ENCODE results near the gene CNTNAP2.

CNTNAP2 gene

DNA sequence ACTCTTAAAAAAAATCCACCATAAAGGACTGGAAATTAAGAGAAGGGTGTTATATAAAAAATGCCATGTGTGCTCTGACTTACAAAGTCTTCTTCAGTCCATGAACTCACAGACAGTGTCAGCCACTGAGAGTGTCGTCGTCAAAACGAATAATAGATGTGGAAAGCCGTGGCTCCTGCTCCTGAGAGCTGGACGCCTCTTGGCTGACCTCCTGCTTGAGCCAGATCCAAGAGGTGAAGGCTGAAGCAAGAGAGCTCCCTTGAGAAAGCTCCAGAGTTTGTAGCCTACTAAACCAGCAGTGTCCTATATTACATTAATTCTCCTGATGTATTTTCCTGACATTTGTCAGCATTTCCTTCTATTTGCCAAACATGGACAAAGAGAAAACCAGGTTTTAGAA is 2239.7 kb downstream of the CNTNAP2 start:
- DNase-seq = no peak

DNA sequence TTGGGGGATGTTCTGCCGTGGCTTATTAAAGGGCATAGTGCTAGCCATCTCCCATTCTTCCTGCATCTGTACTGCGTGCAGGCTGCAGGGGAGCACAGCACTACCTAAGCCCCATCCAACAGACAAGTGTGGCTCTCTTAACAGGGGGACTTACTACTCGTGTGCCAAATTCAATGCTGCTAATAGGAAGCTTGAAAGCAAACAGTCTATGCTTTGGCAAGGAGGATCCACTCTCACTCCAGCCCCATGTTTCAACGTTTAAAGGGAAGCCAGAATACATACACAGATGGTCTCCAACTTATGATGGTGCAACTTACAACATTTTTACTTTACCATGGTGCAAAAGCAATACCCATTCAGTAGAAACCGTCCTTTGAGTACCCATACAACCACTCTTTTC is 2245.9 kb downstream of the CNTNAP2 start:
- DNase-seq = no peak
- TF ChIP-seq GATA1 (IDR thresholded peaks at IDR 0.05; ENCODE audit: low read depth, low read length) = no peak
- no peak for TF ChIP-seq POLR2A (IDR thresholded peaks at IDR 0.05; ENCODE audit: low read length)

More for the DNA sequence above, 2239.7 kb downstream of the CNTNAP2 start:
- TF ChIP-seq GATA1 (IDR thresholded peaks at IDR 0.05; ENCODE audit: low read depth, low read length) = no peak

DNA sequence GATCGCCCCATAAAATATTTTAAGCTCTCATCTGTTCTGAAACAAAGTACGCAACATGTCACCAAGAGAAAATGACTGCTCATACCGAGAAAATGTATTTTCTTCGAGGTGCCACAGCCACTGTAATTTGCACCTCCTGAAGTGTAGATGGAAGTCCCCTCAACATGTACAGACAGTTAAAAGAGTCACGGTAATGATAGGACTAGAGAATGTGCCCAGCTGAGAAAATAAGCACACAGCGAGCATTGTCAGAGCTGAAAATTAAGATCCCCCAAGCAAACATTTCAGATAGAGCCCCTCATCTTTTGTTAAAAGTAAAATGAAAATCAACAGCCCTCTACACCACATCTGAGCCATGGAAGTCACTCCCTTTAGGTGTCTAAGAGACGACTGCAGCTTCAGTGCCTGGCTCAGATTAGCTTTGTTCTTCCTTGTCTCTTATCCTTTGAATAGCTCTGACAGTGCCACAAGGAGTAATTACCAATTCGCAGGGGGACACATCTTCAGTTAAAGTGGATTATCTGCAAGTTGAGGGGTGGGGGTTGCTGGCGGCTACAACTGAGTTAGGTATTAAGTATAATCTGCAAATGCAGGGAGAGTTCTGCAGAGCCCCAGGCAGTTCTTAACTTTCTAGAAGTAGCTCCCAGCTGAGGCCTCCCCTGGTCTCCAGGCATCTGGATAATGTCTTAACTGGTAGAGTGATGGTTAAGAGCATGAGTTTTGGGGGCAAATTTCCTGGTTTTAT is 2251.3 kb downstream of the CNTNAP2 start:
- no peak for DNase-seq
- TF ChIP-seq GATA1 (IDR thresholded peaks at IDR 0.05; ENCODE audit: low read depth, low read length) = no peak

DNA sequence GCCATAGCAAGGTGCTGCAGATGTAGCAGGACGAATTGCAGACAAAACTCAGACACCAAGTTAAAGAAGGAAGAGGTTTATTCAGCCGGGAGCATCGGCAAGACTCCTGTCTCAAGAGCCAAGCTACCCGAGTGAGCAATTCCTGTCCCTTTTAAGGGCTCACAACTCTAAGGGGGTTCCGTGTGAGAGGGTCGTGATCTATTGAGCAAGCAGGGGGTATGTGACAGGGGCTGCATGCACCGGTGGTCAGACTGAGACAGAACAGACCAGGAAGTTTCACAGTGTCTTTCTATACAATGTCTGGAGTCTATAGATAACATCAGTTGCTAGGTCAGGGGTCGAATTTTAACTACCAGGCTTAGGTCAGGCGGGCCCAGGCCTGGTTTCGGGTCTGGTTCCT is 2252.0 kb downstream of the CNTNAP2 start:
- TF ChIP-seq GATA1 (IDR thresholded peaks at IDR 0.05; ENCODE audit: low read depth, low read length) = no peak
- TF ChIP-seq POLR2A (IDR thresholded peaks at IDR 0.05; ENCODE audit: low read length) = no peak
- no peak for DNase-seq

- DNase-seq = no peak
- TF ChIP-seq POLR2A (IDR thresholded peaks at IDR 0.05; ENCODE audit: low read length) = no peak
- TF ChIP-seq GATA1 (IDR thresholded peaks at IDR 0.05; ENCODE audit: low read depth, low read length) = no peak
Observed at GRCh38 chr7:148371280-148371937, 2254.8 kb downstream of the CNTNAP2 start.

GRCh38 chr7:148374396-148375259 is 2258.0 kb downstream of the CNTNAP2 start:
- no peak for DNase-seq

GRCh38 chr7:148379677-148380076 is 2263.1 kb downstream of the CNTNAP2 start:
- no peak for DNase-seq
- no peak for TF ChIP-seq GATA1 (IDR thresholded peaks at IDR 0.05; ENCODE audit: low read depth, low read length)
- TF ChIP-seq POLR2A (IDR thresholded peaks at IDR 0.05; ENCODE audit: low read length) = no peak

More at GRCh38 chr7:148374396-148375259, 2258.0 kb downstream of the CNTNAP2 start:
- TF ChIP-seq POLR2A (IDR thresholded peaks at IDR 0.05; ENCODE audit: low read length) (no peak), GATA1 (IDR thresholded peaks at IDR 0.05; ENCODE audit: low read depth, low read length) (no peak)

- TF ChIP-seq GATA1 (IDR thresholded peaks at IDR 0.05; ENCODE audit: low read depth, low read length) (no peak), POLR2A (IDR thresholded peaks at IDR 0.05; ENCODE audit: low read length) (no peak)
Observed at GRCh38 chr7:148380596-148381419, 2264.2 kb downstream of the CNTNAP2 start.

GRCh38 chr7:148382596-148382995 is 2266.0 kb downstream of the CNTNAP2 start:
- DNase-seq = no peak
- no peak for TF ChIP-seq GATA1 (IDR thresholded peaks at IDR 0.05; ENCODE audit: low read depth, low read length)
- TF ChIP-seq POLR2A (IDR thresholded peaks at IDR 0.05; ENCODE audit: low read length) = no peak

More at GRCh38 chr7:148380596-148381419, 2264.2 kb downstream of the CNTNAP2 start:
- DNase-seq = no peak

DNA sequence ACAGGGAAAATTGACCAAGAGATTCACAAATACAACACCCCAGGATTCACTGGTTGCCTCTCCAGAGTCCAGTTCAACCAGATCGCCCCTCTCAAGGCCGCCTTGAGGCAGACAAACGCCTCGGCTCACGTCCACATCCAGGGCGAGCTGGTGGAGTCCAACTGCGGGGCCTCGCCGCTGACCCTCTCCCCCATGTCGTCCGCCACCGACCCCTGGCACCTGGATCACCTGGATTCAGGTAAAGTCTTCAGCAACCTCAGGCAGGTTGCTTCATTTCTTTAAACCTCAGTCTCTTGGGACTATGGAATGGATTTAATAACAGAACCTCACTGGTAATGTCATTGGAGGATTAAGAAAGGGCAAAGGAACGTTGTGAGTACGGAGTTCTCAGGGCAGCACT is 2267.1 kb downstream of the CNTNAP2 start:
- TF ChIP-seq POLR2A (IDR thresholded peaks at IDR 0.05; ENCODE audit: low read length) (no peak), GATA1 (IDR thresholded peaks at IDR 0.05; ENCODE audit: low read depth, low read length) (no peak)
- no peak for DNase-seq

GRCh38 chr7:148385009-148385682 is 2268.5 kb downstream of the CNTNAP2 start:
- DNase-seq = no peak
- no peak for TF ChIP-seq GATA1 (IDR thresholded peaks at IDR 0.05; ENCODE audit: low read depth, low read length)
- TF ChIP-seq POLR2A (IDR thresholded peaks at IDR 0.05; ENCODE audit: low read length) = no peak

DNA sequence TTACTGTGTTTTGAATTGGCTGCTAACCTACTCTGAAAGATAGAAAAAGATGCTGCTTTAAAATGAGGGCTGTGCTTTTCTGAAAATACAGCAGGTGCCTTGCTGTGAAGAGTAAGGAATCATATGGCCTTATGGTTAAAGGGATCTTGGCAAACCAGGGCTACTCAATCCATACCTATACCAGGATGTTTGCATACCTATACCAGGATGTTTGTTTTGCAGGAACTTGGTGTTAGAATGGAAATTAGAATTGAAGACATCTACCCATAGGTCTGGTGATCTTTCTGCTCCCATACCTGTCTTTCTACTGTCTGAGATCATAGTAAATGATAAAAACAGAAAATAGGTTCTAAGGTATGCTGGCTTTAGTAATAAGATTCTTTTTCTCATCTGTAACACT is 2273.8 kb downstream of the CNTNAP2 start:
- DNase-seq = no peak
- TF ChIP-seq POLR2A (IDR thresholded peaks at IDR 0.05; ENCODE audit: low read length) (no peak), GATA1 (IDR thresholded peaks at IDR 0.05; ENCODE audit: low read depth, low read length) (no peak)

DNA sequence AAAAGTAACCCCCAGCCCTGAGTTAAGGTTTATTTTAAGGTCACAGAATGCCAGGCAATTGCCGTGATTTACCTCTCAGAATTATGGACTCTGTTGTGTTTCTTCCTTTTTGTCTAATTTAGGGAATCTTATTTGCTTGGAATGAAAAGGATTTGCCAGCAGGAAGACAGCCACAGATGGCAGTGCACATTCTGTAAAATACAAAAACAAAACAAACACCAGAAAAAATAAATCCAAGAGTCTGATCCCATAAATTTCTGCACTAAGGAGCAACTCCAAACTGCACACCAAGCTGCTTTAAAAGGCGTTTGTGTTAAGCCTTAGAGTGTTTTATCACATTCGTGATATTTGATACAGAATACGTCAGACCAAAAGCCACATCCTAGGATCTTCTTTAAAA is 2275.0 kb downstream of the CNTNAP2 start:
- DNase-seq = no peak
- no peak for TF ChIP-seq POLR2A (IDR thresholded peaks at IDR 0.05; ENCODE audit: low read length)
